ENCODE results near the gene RGR.
A peak's percentile ranks its signal among the peaks of the same experiment; 100 is the strongest.

RGR gene

GRCh38 chr10:84244651-84245270 is at the start of gene RGR:
TSS of gene RGR (plus strand) at chr10:84245053. CDS start at chr10:84245091, 38 bp downstream.
- DNase-seq = no peak

GRCh38 chr10:84196083-84196482 is 48.8 kb upstream of the RGR start:
- DNase-seq = no peak

GRCh38 chr10:84196941-84197340 is 47.9 kb upstream of the RGR start:
- no peak for DNase-seq

GRCh38 chr10:84197643-84198042 is 47.2 kb upstream of the RGR start:
- DNase-seq = no peak

- DNase-seq = no peak
These were observed 46.5 kb upstream of the RGR start for GRCh38 chr10:84198206-84198915.

- no peak for DNase-seq
These were observed 44.2 kb upstream of the RGR start for GRCh38 chr10:84200537-84201243.

- DNase-seq = no peak
These were observed 43.6 kb upstream of the RGR start for GRCh38 chr10:84201244-84201606.

GRCh38 chr10:84201682-84202081 is 43.2 kb upstream of the RGR start:
- DNase-seq = no peak

- DNase-seq = no peak
These were observed 42.5 kb upstream of the RGR start for GRCh38 chr10:84202349-84202748.

- no peak for DNase-seq
These were observed 40.7 kb upstream of the RGR start for GRCh38 chr10:84204122-84204521.

GRCh38 chr10:84204610-84205009 is 40.2 kb upstream of the RGR start:
- no peak for DNase-seq

GRCh38 chr10:84205049-84205852 is 39.6 kb upstream of the RGR start:
- peak; percentile 2 for DNase-seq

- no peak for DNase-seq
These were observed 38.9 kb upstream of the RGR start for GRCh38 chr10:84205853-84206525.

GRCh38 chr10:84208023-84208422 is 36.8 kb upstream of the RGR start:
- DNase-seq = no peak

GRCh38 chr10:84211566-84211965 is 33.3 kb upstream of the RGR start:
- DNase-seq = no peak

- no peak for DNase-seq
These were observed 32.8 kb upstream of the RGR start for GRCh38 chr10:84212014-84212413.

- no peak for DNase-seq
These were observed 31.8 kb upstream of the RGR start for GRCh38 chr10:84213076-84213475.

GRCh38 chr10:84214046-84214572 is 30.7 kb upstream of the RGR start:
- DNase-seq = no peak

GRCh38 chr10:84214612-84215235 is 30.1 kb upstream of the RGR start:
- DNase-seq = no peak

- DNase-seq = no peak
These were observed 28.0 kb upstream of the RGR start for GRCh38 chr10:84216834-84217233.

GRCh38 chr10:84217746-84218145 is 27.1 kb upstream of the RGR start:
- no peak for DNase-seq

- DNase-seq = no peak
These were observed 22.9 kb upstream of the RGR start for GRCh38 chr10:84221916-84222315.

All from fibroblast of skin of right quadriceps (primary cell).